ENCODE results near the gene SAMD4A. TPM values are rescaled to one million over a fixed set of nuclear protein-coding genes. Genes with fewer than 3 reads are reported as not detected.

The SAMD4A gene
- total and polyA plus RNA-seq, 2 donors (not counting 1 experiment from before 2014, with no cell fraction given) = 9.3 to 39.8 TPM

- Histone ChIP-seq H3K36me3 (ENCODE audit: control insufficient read depth, insufficient read depth, low read length) (peaks cover 28% of the 10 kb centered on the region), H3K4me2 (ENCODE audit: extremely low read depth, insufficient read depth, low read length) (no peak overlapping the region), H3K4me3 (replicated peaks in 1 of 4; ENCODE audit: control extremely low read depth in 1 of 4, insufficient read depth in 1 of 4, low read depth in 3 of 4, low read length in 4 of 4) (no peak overlapping the region), H3K27me3 (ENCODE audit: control insufficient read depth, insufficient read depth, low read length) (no peaks in the 10 kb centered on the region), H3K9me3 (ENCODE audit: control insufficient read depth, insufficient read depth, low read depth, low read length) (no peaks in the 10 kb centered on the region), H3K79me2 (ENCODE audit: control insufficient read depth, insufficient read depth, low read length) (no peaks in the 10 kb centered on the region), H4K20me1 (ENCODE audit: control insufficient read depth, extremely low read depth, insufficient read depth, low read length) (no peaks in the 10 kb centered on the region), H3K27ac (ENCODE audit: insufficient read depth, low read length) (no peak overlapping the region), H2AFZ (ENCODE audit: low read length) (no peak overlapping the region), H3K9ac (ENCODE audit: insufficient read depth, low read length) (no peak overlapping the region), H3K4me1 (ENCODE audit: control insufficient read depth, extremely low read depth, insufficient read depth, low read length) (no peaks in the 10 kb centered on the region)
- DNase-seq (ENCODE audit: low read depth in 2 of 2) = no peak
- no peak for TF ChIP-seq EZH2 (IDR thresholded peaks at IDR 0.05; ENCODE audit: low read length, missing control alignments)
- TF ChIP-seq CTCF (conservative IDR thresholded peaks at IDR 0.05 in 1 of 2, IDR thresholded peaks at IDR 0.05 in 1 of 2; ENCODE audit: low read depth in 1 of 2, low read length in 2 of 2) = peak in 1 of 2 donors; percentile 26
Observed at GRCh38 chr14:54782751-54783659, 216.1 kb downstream of the SAMD4A start.

DNA sequence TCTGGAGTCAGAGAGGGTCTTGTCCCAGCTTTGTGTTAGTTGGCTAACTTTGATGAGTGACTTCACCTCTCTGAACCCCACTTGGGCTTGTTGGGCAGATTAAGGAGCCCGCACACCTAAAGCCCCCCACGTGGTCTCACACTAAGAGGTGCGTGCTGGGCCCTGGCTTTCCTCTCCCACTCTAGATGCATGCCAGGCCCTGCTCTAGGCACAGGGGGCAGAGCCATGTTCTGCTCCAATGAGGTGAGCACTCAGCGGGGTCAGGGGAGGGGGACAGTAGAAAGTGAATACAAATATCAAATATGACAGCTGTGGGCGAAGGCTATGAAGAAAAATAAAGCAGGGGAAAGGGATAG lies 216.7 kb downstream of the SAMD4A start:
- TF ChIP-seq CTCF (conservative IDR thresholded peaks at IDR 0.05 in 1 of 2, IDR thresholded peaks at IDR 0.05 in 1 of 2; ENCODE audit: low read depth in 1 of 2, low read length in 2 of 2) = no peak

GRCh38 chr14:54784060-54784459 lies 217.1 kb downstream of the SAMD4A start:
- H3K27ac ChIP-seq (ENCODE audit: insufficient read depth, low read length) = no peak overlapping the region
- no peaks in the 10 kb centered on the region for H3K9me3 ChIP-seq (ENCODE audit: control insufficient read depth, insufficient read depth, low read depth, low read length)
- no peaks in the 10 kb centered on the region for H3K27me3 ChIP-seq (ENCODE audit: control insufficient read depth, insufficient read depth, low read length)
- H3K79me2 ChIP-seq (ENCODE audit: control insufficient read depth, insufficient read depth, low read length) = no peaks in the 10 kb centered on the region
- H2AFZ ChIP-seq (ENCODE audit: low read length) = no peak overlapping the region
- H3K4me1 ChIP-seq (ENCODE audit: control insufficient read depth, extremely low read depth, insufficient read depth, low read length) = no peaks in the 10 kb centered on the region
- no peak overlapping the region for H3K4me3 ChIP-seq (replicated peaks in 1 of 4; ENCODE audit: control extremely low read depth in 1 of 4, insufficient read depth in 1 of 4, low read depth in 3 of 4, low read length in 4 of 4)
- no peaks in the 10 kb centered on the region for H4K20me1 ChIP-seq (ENCODE audit: control insufficient read depth, extremely low read depth, insufficient read depth, low read length)
- no peak for DNase-seq (ENCODE audit: low read depth in 2 of 2)
- H3K36me3 ChIP-seq (ENCODE audit: control insufficient read depth, insufficient read depth, low read length) = peaks cover 31% of the 10 kb centered on the region
- TF ChIP-seq EZH2 (IDR thresholded peaks at IDR 0.05; ENCODE audit: low read length, missing control alignments) (no peak), CTCF (conservative IDR thresholded peaks at IDR 0.05 in 1 of 2, IDR thresholded peaks at IDR 0.05 in 1 of 2; ENCODE audit: low read depth in 1 of 2, low read length in 2 of 2) (no peak)
- no peak overlapping the region for H3K4me2 ChIP-seq (ENCODE audit: extremely low read depth, insufficient read depth, low read length)
- no peak overlapping the region for H3K9ac ChIP-seq (ENCODE audit: insufficient read depth, low read length)

More for the DNA sequence above, 216.7 kb downstream of the SAMD4A start:
- H3K9me3 ChIP-seq (ENCODE audit: control insufficient read depth, insufficient read depth, low read depth, low read length) = no peaks in the 10 kb centered on the region
- no peaks in the 10 kb centered on the region for H3K79me2 ChIP-seq (ENCODE audit: control insufficient read depth, insufficient read depth, low read length)
- H3K4me3 ChIP-seq (replicated peaks in 1 of 4; ENCODE audit: control extremely low read depth in 1 of 4, insufficient read depth in 1 of 4, low read depth in 3 of 4, low read length in 4 of 4) = no peak overlapping the region
- no peak overlapping the region for H3K9ac ChIP-seq (ENCODE audit: insufficient read depth, low read length)
- no peaks in the 10 kb centered on the region for H3K4me1 ChIP-seq (ENCODE audit: control insufficient read depth, extremely low read depth, insufficient read depth, low read length)
- DNase-seq (ENCODE audit: low read depth in 2 of 2) = no peak
- H3K27ac ChIP-seq (ENCODE audit: insufficient read depth, low read length) = no peak overlapping the region
- H2AFZ ChIP-seq (ENCODE audit: low read length) = no peak overlapping the region
- H3K27me3 ChIP-seq (ENCODE audit: control insufficient read depth, insufficient read depth, low read length) = no peaks in the 10 kb centered on the region
- no peaks in the 10 kb centered on the region for H4K20me1 ChIP-seq (ENCODE audit: control insufficient read depth, extremely low read depth, insufficient read depth, low read length)
- peaks cover 32% of the 10 kb centered on the region for H3K36me3 ChIP-seq (ENCODE audit: control insufficient read depth, insufficient read depth, low read length)
- no peak overlapping the region for H3K4me2 ChIP-seq (ENCODE audit: extremely low read depth, insufficient read depth, low read length)

All from fibroblast of lung (primary cell).